Activated T-helper 1 cell treated with Interleukin-2 at 50 U/mL for 16 hours (primary cell): ENCODE data around the gene IFT88.

Experiments
- DNase-seq: peaks from one replicate; pipeline ENCODE4 v3.0.0-alpha.2; 2020; ENCODE audit warnings: low read depth

IFT88 gene

GRCh38 chr13:20566468-20566897 lies 474 bp upstream of the IFT88 start:
- no peak for DNase-seq

- no peak for DNase-seq
Measured at GRCh38 chr13:20567881-20568528, 1.0 kb downstream of the IFT88 start.

GRCh38 chr13:20570517-20570916 lies 3.6 kb downstream of the IFT88 start:
- DNase-seq: no peak

DNA sequence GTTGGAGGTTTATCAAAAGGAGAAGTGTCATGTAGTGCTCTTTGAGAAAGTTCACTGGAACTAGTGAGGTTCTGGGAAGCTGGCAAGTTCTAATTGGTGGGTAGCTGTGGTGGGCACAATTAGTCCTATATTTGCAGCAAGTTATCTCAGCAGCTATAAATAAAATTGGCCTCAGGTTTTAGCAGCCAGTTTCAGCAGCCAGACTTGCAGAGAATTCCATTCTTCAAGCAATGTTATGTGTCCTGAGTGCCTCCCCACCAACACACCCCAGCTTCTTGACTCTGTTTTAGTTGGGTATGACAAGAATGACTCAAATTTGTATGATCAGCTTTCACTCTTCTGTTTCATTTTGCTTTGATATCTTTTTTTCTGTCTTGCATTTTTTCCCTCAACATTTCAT lies 4.7 kb downstream of the IFT88 start:
- no peak for DNase-seq

GRCh38 chr13:20573186-20573585 lies 6.2 kb downstream of the IFT88 start:
- no peak for DNase-seq

DNA sequence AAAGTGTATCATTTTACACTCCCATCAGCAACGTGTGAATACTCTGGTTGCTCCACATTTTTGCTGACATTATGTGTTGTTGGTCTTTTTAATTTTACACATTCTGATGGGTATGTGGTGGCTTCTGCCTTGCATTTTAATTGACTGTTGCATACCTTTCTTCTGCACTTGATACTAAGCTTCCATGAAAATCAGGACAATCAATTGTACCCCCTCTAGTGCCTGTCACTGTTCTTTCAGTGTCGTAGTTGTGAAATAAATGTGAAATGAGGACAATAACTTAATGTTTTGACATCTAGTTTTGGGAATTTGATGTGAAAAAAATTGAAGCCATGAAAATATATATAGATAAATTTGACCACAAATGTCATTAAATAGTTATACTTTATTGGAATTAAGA lies 6.7 kb downstream of the IFT88 start:
- no peak for DNase-seq

DNA sequence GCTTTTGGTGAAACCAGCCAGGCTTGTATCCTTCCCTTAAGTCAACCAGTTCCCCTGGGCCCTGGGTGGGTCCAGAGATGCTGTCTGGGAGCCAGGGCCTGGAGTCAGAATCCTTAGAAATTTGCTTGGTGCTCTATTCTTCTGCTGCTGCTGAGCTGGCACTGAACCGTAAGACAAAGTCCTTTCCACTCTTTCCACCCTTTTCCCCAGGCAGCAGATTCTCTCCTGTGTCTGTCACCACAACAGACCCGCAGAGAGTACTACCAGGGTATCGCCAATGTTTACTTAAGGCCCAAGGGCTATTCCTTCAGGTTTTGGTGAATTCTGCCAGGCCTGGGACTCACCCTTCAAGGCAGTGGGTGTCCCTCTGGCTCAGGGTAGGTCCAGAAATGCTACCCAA lies 12.2 kb downstream of the IFT88 start:
- no peak for DNase-seq

DNA sequence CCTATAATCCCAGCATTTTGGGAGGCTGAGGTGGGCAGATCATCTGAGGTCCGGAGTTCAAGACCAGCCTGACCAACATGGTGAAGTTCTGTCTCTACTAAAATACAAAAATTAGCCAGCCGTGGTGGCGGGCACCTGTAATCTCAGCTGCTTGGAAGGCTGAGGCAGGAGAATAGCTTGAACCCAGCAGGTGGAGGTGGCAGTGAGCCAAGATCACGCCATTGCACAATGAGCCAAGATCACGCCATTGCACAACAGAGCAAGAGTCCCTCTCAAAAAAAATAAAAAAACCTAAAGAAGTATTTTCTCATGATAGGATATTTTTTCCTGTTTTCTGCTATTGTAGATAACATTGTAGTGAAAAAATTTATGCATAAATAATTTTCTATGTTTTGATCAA lies 13.3 kb downstream of the IFT88 start:
- no peak for DNase-seq

GRCh38 chr13:20582026-20582425 lies 15.1 kb downstream of the IFT88 start:
- DNase-seq: no peak

DNA sequence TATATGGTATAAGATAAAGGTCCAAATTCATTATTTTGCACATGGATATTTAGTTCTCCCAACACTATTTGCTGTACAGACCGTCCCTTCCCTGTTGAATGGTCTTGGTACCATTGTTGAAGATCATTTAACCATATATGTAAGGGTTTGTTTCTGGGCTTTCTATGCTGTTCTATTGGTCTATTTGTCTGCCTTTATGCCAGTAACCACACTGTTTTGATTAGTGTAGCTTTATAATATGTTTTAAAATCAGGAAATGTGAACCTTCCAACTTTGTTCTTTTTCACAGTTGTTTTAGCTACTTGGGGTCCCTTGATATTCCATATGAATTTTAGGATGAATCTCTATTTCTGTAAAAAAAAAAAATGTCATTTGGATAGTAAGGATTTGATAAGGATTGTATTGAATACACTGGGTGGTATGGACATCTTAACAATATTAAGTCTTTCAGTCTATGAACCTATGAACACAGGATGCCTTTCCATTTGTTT lies 16.9 kb downstream of the IFT88 start:
- no peak for DNase-seq

- no peak for DNase-seq
Measured at GRCh38 chr13:20585371-20585770, 18.4 kb downstream of the IFT88 start.

DNA sequence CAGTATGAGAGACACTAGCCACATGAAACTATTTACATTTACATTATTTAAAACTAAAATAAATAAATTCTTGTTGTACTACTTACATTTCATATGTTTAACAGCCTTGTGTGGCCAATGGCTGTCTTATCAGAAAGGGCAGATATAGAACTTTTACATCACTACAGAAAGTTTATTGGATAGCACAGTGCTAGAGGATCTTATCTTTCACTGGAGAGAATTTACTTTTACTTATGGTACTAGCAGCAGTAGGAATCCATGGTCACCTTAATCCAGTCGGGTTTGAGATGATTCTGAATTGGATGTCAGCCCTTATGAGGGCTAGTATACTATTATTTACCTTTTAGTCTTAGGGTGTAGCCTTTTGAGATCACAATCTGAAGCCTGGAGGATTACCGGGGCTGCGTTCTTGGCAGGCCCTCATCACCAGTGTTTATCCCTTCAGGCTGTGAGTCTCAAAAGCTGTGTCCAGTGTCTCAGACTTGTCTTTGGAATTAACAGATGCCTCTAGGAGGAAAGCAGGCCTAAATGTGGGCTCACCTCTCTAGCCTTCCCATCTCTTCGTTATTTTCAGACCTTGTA lies 21.7 kb downstream of the IFT88 start:
- no peak for DNase-seq

DNA sequence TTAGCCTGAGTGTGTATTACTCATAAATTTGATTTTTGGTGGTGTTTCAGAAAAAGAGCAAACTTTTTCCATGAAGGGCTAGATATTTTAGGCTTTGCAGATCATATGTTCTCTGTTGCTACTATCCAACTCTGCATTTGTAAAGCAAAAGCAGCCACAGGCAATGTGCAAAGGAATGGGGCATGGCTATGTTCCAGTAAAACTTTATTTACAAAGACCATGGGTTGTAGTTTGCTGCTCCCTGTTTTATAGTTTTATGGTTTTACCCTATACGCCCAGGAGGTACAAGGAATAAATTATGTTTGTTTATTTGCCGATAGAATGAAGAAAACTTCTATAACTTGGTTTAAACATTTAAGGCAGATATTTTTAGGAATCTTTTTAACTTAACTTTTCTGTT lies 23.6 kb downstream of the IFT88 start:
- DNase-seq: no peak

DNA sequence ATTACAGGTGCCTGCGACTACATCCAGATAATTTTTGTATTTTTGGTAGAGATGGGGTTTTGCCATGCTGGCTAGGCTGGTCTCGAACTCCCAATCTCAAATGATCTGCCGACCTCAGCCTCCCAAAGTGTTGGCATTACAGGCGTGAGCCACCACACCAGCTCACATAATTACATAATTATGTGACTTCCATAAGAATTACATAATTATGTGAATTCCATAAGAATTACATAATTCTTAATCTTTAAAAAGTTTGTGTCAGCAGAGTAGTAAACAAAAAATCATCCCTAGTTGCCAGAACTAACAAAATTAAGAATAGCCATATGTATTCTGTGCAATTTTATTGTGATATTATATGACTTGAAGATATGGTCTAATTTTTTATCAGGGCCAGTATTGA lies 25.6 kb downstream of the IFT88 start:
- DNase-seq: no peak

- no peak for DNase-seq
Measured at GRCh38 chr13:20594280-20594679, 27.3 kb downstream of the IFT88 start.

GRCh38 chr13:20607015-20607414 lies 40.1 kb downstream of the IFT88 start:
- no peak for DNase-seq

- DNase-seq: no peak
Measured at GRCh38 chr13:20608438-20609020, 41.6 kb downstream of the IFT88 start.

- DNase-seq: no peak
Measured at GRCh38 chr13:20609145-20609544, 42.2 kb downstream of the IFT88 start.

DNA sequence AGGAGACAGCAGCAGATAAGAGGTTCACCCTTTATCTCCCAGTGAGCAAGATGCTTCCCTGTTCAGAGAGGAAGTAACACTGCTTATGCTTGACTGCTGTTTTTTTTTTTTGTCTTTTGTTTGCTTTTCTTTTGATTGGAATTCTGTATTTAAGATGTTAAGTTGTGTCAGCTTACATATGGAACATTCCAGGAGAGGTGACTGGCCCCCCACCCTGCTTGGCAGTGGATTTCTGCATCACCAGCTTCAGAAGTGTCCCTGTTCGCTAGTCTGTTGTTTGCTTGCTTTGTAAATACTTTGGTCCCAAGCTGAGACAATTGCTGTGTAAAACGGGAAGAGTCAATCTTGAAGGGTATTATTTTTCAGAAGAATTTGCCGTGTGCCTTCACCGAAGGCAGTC lies 43.0 kb downstream of the IFT88 start:
- DNase-seq: no peak

DNA sequence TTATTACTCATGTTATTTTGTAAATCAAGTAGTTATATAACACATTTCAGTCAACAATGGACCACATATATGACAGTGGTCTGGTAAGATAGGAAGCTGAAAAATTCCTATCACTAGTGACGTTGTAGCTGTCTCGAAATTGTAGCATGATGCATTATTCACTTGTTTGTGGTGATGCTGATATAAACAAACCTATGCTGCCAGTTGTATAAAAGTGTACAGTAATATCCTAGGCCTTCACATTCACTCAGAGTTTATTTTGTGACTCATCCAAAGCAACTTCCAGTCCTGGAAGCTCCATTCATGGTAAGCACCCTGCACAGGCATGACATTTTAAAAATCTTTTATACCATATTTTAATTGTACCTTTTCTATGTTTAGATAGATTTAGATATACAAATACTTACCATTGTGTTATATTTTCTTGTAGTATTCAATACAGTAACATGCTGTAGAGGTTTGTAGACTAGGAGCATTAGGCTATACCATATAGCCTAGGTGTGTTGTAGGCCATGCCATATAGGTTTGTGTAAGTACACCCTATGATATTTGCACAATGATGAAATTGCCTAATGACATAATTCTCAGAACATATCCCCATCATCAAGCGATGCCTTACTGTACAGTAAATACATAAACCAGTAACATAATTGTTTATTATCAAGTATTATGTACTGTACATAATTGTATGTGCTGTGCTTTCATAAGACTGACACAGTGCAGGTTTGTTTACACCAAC lies 49.3 kb downstream of the IFT88 start:
- no peak for DNase-seq

DNA sequence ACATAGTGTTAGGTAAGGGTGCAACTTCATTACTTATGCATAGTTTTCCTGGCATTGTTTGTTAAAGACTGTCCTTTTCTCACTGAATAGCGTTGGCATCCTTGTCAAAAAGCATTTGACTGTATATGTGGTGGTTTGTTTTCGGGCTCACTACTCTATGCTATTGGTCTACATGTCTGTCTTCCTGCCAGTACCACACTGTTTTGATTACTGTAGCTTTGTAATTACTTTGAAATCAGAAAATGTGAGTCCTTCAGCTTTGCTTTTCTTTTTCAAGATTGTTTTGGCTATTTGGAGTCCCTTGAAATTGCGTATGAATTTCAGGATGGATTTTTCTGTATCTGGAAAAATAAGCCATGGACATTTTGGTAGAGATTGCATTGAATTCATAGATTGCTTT lies 56.0 kb downstream of the IFT88 start:
- DNase-seq: no peak

- no peak for DNase-seq
Measured at GRCh38 chr13:20624213-20624612, 57.3 kb downstream of the IFT88 start.

DNA sequence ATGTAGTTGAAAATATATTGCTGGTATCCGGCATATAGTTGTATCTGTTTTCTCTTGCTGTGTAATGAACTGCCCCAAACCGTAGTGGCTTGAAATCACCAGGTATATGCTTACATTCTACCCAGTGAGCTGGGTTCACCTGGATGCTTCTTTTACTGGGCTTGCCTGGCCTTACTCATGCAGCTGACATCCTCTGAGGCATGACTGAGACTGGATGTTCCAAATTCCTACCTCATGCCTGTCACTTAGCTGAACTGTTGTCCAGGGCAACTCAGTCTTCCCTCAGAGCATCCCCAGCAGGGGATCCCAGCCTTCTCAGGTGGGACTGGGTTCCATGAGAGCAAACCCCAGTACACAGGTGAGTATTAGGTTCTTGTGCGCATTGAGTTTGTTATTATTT lies 66.8 kb downstream of the IFT88 start:
- DNase-seq: no peak
